ENCODE results near the gene GSE1. TPM values are rescaled to one million over a fixed set of nuclear protein-coding genes. Genes with fewer than 3 reads are reported as not detected.

The GSE1 gene
- total RNA-seq, 1 experiment from 2014 or later: 97.5 TPM

DNA sequence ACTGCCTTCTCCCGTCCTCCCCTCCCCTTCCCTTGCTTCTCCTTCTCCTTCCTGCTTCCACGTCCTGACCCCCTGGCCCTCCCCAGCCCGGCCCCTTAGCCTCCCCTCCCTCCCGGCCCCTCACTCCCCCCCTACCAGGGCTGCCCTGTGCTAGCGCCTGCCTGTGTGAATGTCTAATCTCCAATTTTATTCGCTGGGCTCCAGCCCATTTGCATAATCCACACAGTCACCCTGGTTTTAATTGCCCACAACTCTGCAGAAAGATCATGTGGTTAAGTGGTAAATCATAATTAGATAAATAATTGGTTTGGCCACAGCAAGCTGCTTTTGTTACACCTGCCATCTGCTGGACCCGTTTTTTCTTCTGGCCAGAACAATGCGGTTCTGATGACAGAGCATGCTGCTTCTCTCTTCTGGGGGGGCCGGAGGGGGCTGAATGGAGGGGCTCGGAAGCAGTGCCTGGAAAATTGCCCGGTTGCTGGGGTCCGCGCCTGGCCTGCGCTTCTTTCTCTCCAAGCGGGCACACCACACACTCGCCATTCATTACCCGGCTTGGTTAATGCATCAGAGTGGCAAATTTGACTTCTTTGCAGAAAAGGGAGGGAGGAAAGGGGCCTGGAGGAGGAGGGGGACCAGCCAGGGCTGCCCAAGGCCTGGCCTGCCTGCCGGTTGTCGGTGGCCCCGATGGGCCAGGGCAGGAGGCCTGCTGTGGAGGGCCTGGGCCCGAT, 19.5 kb upstream of the GSE1 start:
- TF ChIP-seq SIN3A (IDR thresholded peaks at IDR 0.05; ENCODE audit: borderline replicate concordance, insufficient read depth, low read depth, low read length) (no peak), POLR2AphosphoS5 (IDR thresholded peaks at IDR 0.05; ENCODE audit: low read depth, low read length) (no peak), TCF7L2 (IDR thresholded peaks at IDR 0.05; ENCODE audit: low read depth, low read length) (no peak)
- TF ChIP-seq, protein P1, sequence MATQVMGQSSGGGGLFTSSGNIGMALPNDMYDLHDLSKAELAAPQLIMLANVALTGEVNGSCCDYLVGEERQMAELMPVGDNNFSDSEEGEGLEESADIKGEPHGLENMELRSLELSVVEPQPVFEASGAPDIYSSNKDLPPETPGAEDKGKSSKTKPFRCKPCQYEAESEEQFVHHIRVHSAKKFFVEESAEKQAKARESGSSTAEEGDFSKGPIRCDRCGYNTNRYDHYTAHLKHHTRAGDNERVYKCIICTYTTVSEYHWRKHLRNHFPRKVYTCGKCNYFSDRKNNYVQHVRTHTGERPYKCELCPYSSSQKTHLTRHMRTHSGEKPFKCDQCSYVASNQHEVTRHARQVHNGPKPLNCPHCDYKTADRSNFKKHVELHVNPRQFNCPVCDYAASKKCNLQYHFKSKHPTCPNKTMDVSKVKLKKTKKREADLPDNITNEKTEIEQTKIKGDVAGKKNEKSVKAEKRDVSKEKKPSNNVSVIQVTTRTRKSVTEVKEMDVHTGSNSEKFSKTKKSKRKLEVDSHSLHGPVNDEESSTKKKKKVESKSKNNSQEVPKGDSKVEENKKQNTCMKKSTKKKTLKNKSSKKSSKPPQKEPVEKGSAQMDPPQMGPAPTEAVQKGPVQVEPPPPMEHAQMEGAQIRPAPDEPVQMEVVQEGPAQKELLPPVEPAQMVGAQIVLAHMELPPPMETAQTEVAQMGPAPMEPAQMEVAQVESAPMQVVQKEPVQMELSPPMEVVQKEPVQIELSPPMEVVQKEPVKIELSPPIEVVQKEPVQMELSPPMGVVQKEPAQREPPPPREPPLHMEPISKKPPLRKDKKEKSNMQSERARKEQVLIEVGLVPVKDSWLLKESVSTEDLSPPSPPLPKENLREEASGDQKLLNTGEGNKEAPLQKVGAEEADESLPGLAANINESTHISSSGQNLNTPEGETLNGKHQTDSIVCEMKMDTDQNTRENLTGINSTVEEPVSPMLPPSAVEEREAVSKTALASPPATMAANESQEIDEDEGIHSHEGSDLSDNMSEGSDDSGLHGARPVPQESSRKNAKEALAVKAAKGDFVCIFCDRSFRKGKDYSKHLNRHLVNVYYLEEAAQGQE (IDR thresholded peaks at IDR 0.05; ENCODE audit: insufficient read depth in 1 of 2, low read depth in 2 of 2, low read length in 1 of 2): no peak
- TF ChIP-seq, protein P2, sequence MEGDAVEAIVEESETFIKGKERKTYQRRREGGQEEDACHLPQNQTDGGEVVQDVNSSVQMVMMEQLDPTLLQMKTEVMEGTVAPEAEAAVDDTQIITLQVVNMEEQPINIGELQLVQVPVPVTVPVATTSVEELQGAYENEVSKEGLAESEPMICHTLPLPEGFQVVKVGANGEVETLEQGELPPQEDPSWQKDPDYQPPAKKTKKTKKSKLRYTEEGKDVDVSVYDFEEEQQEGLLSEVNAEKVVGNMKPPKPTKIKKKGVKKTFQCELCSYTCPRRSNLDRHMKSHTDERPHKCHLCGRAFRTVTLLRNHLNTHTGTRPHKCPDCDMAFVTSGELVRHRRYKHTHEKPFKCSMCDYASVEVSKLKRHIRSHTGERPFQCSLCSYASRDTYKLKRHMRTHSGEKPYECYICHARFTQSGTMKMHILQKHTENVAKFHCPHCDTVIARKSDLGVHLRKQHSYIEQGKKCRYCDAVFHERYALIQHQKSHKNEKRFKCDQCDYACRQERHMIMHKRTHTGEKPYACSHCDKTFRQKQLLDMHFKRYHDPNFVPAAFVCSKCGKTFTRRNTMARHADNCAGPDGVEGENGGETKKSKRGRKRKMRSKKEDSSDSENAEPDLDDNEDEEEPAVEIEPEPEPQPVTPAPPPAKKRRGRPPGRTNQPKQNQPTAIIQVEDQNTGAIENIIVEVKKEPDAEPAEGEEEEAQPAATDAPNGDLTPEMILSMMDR (IDR thresholded peaks at IDR 0.05): no peak
- Histone ChIP-seq H3K36me3 (ENCODE audit: control insufficient read depth, insufficient read depth, low read length) (no peaks in the 10 kb centered on the region), H3K9me3 (ENCODE audit: control insufficient read depth, insufficient read depth, low read depth, low read length) (no peaks in the 10 kb centered on the region), H3K4me3 (ENCODE audit: low read depth in 2 of 2, low read length in 2 of 2) (no peak overlapping the region), H3K27ac (ENCODE audit: low read length) (no peak overlapping the region), H3K4me1 (ENCODE audit: control insufficient read depth, insufficient read depth, low read length) (peaks cover 10% of the 10 kb centered on the region), H3K27me3 (ENCODE audit: control insufficient read depth, insufficient read depth, low read length) (no peaks in the 10 kb centered on the region)
- intact Hi-C loops (cut with micrococcal nuclease; ENCODE audit: unreplicated experiment): no loop called here
- POLR2A ChIA-PET: interaction anchor here (0.6 kb wide), 1 partner anchor 21 kb away, joined by 3 read pairs; no protein-coding TSS in a partner anchor
- no TSS peak for BruUV-seq (replicated peaks)
- ATAC-seq (no peak), DNase-seq (ENCODE audit: low read depth, low spot score) (no peak)
- in situ Hi-C loops (cut with HindIII; ENCODE audit: low pct_unique_long_range_greater_than_20kb, low sequenced_read_pairs): no loop called here
- CTCF ChIA-PET: no interaction called here

- H3K27me3 ChIP-seq (ENCODE audit: control insufficient read depth, insufficient read depth, low read length): no peaks in the 10 kb centered on the region
- in situ Hi-C loops (cut with HindIII; ENCODE audit: low pct_unique_long_range_greater_than_20kb, low sequenced_read_pairs): no loop called here
- POLR2A ChIA-PET: interaction anchor here (0.6 kb wide), 1 partner anchor 21 kb away, joined by 3 read pairs; no protein-coding TSS in a partner anchor
- no peaks in the 10 kb centered on the region for H3K9me3 ChIP-seq (ENCODE audit: control insufficient read depth, insufficient read depth, low read depth, low read length)
- intact Hi-C loops (cut with micrococcal nuclease; ENCODE audit: unreplicated experiment): no loop called here
- no peak for DNase-seq (ENCODE audit: low read depth, low spot score)
- TF ChIP-seq, protein P2 (IDR thresholded peaks at IDR 0.05): no peak
- no peak for TF ChIP-seq POLR2AphosphoS5 (IDR thresholded peaks at IDR 0.05; ENCODE audit: low read depth, low read length)
- no peak for TF ChIP-seq TCF7L2 (IDR thresholded peaks at IDR 0.05; ENCODE audit: low read depth, low read length)
- no peak for TF ChIP-seq SIN3A (IDR thresholded peaks at IDR 0.05; ENCODE audit: borderline replicate concordance, insufficient read depth, low read depth, low read length)
- TF ChIP-seq, protein P1 (IDR thresholded peaks at IDR 0.05; ENCODE audit: insufficient read depth in 1 of 2, low read depth in 2 of 2, low read length in 1 of 2): no peak
- CTCF ChIA-PET: interaction anchor here (0.5 kb wide), 1 partner anchor 34 kb away, joined by 4 read pairs; no protein-coding TSS in a partner anchor
- peaks cover 16% of the 10 kb centered on the region for H3K4me1 ChIP-seq (ENCODE audit: control insufficient read depth, insufficient read depth, low read length)
- no peak overlapping the region for H3K4me3 ChIP-seq (ENCODE audit: low read depth in 2 of 2, low read length in 2 of 2)
- ATAC-seq: no peak
- no peak overlapping the region; the same call in 1 of the 2 replicates for H3K27ac ChIP-seq (ENCODE audit: low read length)
- no peaks in the 10 kb centered on the region for H3K36me3 ChIP-seq (ENCODE audit: control insufficient read depth, insufficient read depth, low read length)
- BruUV-seq (replicated peaks): no TSS peak
Observed at GRCh38 chr16:85594273-85594977, 18.7 kb upstream of the GSE1 start.
